Lung (tissue), 12 donors: ENCODE data around the gene RAB13. TPM values are rescaled to one million over a fixed set of nuclear protein-coding genes. Genes with fewer than 3 reads are reported as not detected.
"Not testable (repeated sequence)": the region's sequence is repeated elsewhere in the genome, so short reads cannot be mapped to it uniquely, and the experiment has no call there.

Experiments
- ATAC-seq: fragments of 200-7000 bp; cut with Tn5 transposase; one replicate; pipeline ENCODE4 v1.9.1; 2020; ENCODE audit warnings: moderate number of reproducible peaks; ENCODE audit not compliant: insufficient read depth, low FRiP score
- DNase-seq, 3 donors: peaks; one replicate each; pipeline ENCODE4 v3.0.0-alpha.2; 2013 to 2017
- H3K27ac ChIP-seq, 2 donors: one replicate each; pipeline ENCODE4 v1.5.1; 2013; ENCODE audit warnings: mild to moderate bottlenecking in 2 of 2, moderate library complexity in 2 of 2, control low read depth in 1 of 2, inconsistent platforms in 1 of 2, low read depth in 1 of 2, low read length in 1 of 2
- H3K27me3 ChIP-seq, 3 donors: one replicate each; pipeline ENCODE4 v1.5.1; 2013; ENCODE audit warnings: low read length in 2 of 3; ENCODE audit not compliant: control insufficient read depth in 3 of 3, insufficient read depth in 3 of 3
- H3K36me3 ChIP-seq, 4 donors: one replicate each; pipeline ENCODE4 v1.5.1; 2013; ENCODE audit warnings: low read length in 4 of 4, mild to moderate bottlenecking in 1 of 4, moderate library complexity in 1 of 4; ENCODE audit not compliant: control insufficient read depth in 4 of 4, insufficient read depth in 4 of 4
- H3K4me1 ChIP-seq, 5 donors: one replicate each; pipeline ENCODE4 v1.5.1; 2013; ENCODE audit warnings: low read length in 5 of 5, mild to moderate bottlenecking in 2 of 5, moderate library complexity in 1 of 5; ENCODE audit not compliant: control insufficient read depth in 5 of 5, insufficient read depth in 5 of 5
- H3K4me3 ChIP-seq: one replicate; pipeline ENCODE4 v1.5.1; 2013; ENCODE audit warnings: mild to moderate bottlenecking, control low read depth, moderate library complexity
- H3K9ac ChIP-seq, 2 donors: one replicate each; pipeline ENCODE4 v1.5.1; 2013; ENCODE audit warnings: low read length in 2 of 2, control low read depth in 1 of 2; ENCODE audit not compliant: insufficient read depth in 1 of 2
- H3K9me3 ChIP-seq, 4 donors: one replicate each; pipeline ENCODE4 v1.5.1; 2013; ENCODE audit warnings: low read length in 3 of 4, mild to moderate bottlenecking in 1 of 4, moderate library complexity in 1 of 4; ENCODE audit not compliant: control insufficient read depth in 4 of 4, insufficient read depth in 3 of 4
- WGBS, 2 donors: extraction: QIAGEN DNeasy Blood & Tissue Kit; methylation state at CpG; one replicate each; pipeline ENCODE4 v1.1.7; 2013; 5-methylcytosine and 5-hydroxymethylcytosine counted together
- polyA plus RNA-seq, 2 donors: library from polyadenylated mRNA; stranded (reverse); fragments of 200-250 nt; gene quantifications; one replicate each; pipeline ENCODE4 v1.2.1, GENCODE V29; 2013
- total RNA-seq, 2 donors: library from RNA; depleted of rRNA in 1 of 2; stranded (reverse); fragments of >200 nt in 1 of 2; gene quantifications; one replicate each; pipeline ENCODE4 v1.2.1, GENCODE V29; 2014 to 2021
- TF ChIP-seq, protein P1 (sequence below): IDR thresholded peaks from 2 replicates; pipeline ENCODE4 v1.5.1; 2012; ENCODE audit warnings: mild to moderate bottlenecking; ENCODE audit errors: control extremely low read depth, extremely low read depth
- donor health status: control.
- donor health status: control.
- donor health status: Bipolar disorder and iron deficiency.
- donor health status: healthy.
- donor health status: DM: yes; HTN: yes; CAD: no.

The RAB13 gene
- total and polyA plus RNA-seq, 4 donors = 54.6 to 229 (median 138) TPM

GRCh38 chr1:154006136-154006535 is 20.0 kb upstream of the RAB13 start:
- 98 to 99% methylated on average over 3 of the region's 3 CpGs for WGBS, 2 donors

DNA sequence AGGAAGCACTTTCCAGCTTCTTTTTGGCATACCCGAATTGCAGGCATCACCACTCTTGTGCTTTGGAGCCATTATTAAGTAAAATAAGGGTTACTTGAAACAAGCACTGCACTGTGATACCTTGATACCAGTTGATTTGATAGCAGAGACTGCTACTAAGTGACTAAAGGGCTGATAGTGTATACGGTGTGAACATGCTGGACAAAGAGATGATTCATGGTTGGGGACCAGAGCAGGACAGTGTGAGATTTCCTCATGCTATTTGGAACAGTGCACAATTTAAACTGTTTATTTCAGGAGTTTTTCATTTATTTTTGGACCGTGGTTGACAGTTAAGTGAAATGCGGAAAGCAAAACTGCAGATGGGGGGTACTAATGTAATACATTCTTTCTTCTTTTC is 14.3 kb upstream of the RAB13 start:
- no peaks in the 10 kb centered on the region for H3K27me3 ChIP-seq
- WGBS, 2 donors = 77 to 82% methylated on average over 4 of the region's 4 CpGs
- TF ChIP-seq, protein P1, sequence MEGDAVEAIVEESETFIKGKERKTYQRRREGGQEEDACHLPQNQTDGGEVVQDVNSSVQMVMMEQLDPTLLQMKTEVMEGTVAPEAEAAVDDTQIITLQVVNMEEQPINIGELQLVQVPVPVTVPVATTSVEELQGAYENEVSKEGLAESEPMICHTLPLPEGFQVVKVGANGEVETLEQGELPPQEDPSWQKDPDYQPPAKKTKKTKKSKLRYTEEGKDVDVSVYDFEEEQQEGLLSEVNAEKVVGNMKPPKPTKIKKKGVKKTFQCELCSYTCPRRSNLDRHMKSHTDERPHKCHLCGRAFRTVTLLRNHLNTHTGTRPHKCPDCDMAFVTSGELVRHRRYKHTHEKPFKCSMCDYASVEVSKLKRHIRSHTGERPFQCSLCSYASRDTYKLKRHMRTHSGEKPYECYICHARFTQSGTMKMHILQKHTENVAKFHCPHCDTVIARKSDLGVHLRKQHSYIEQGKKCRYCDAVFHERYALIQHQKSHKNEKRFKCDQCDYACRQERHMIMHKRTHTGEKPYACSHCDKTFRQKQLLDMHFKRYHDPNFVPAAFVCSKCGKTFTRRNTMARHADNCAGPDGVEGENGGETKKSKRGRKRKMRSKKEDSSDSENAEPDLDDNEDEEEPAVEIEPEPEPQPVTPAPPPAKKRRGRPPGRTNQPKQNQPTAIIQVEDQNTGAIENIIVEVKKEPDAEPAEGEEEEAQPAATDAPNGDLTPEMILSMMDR = no peak
- no peak overlapping the region for H3K4me3 ChIP-seq
- no peak for ATAC-seq
- H3K27ac ChIP-seq = no peak overlapping the region
- peaks cover 0 to 4% (median 3%) of the 10 kb centered on the region in 4 donors for H3K36me3 ChIP-seq
- no peaks in the 10 kb centered on the region for H3K9me3 ChIP-seq
- H3K9ac ChIP-seq = no peak overlapping the region
- H3K4me1 ChIP-seq = no peaks in the 10 kb centered on the region
- no peak for DNase-seq

More at GRCh38 chr1:154006136-154006535, 20.0 kb upstream of the RAB13 start:
- Histone ChIP-seq H3K27ac (no peak overlapping the region), H3K27me3 (no peaks in the 10 kb centered on the region), H3K9me3 (no peaks in the 10 kb centered on the region), H3K4me3 (no peak overlapping the region), H3K4me1 (no peaks in the 10 kb centered on the region), H3K36me3 (no peaks in the 10 kb centered on the region), H3K9ac (no peak overlapping the region)
- ATAC-seq (no peak), DNase-seq (no peak)
- TF ChIP-seq, protein P1 = no peak

DNA sequence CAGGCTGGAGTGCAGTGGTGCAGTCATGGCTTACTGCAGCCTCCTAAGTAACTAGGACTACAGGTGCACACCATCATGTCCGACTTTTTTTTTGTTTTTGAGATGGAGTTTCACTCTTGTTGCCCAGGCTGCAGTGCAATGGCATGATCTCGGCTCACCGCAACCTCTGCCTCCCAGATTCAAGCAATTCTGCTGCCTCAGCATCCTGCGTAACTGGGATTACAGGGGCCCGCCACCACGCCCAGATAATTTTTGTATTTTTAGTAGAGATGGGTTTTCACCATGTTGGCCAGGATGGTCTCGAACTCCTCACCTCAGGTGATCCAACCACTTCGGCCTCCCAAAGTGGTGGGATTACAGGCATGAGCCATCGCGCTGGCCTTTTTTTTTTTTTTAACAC is 10.7 kb upstream of the RAB13 start:
- not testable (repeated sequence) for DNase-seq, ATAC-seq, H3K4me1 ChIP-seq, H3K27me3 ChIP-seq, H3K9me3 ChIP-seq, H3K4me3 ChIP-seq, H3K27ac ChIP-seq, H3K9ac ChIP-seq
- peaks cover 13 to 20% (median 15%) of the 10 kb centered on the region in 4 donors for H3K36me3 ChIP-seq
- 96% methylated on average over 10 of the region's 10 CpGs for WGBS, 2 donors

GRCh38 chr1:153995640-153996039 is 9.5 kb upstream of the RAB13 start:
- Histone ChIP-seq H3K9ac (no peak overlapping the region), H3K4me1 (peaks cover 4 to 11% (median 6%) of the 10 kb centered on the region in 5 donors), H3K27me3 (no peaks in the 10 kb centered on the region), H3K36me3 (peaks cover 13 to 26% (median 17%) of the 10 kb centered on the region in 4 donors), H3K9me3 (no peaks in the 10 kb centered on the region), H3K4me3 (no peak overlapping the region), H3K27ac (no peak overlapping the region)
- DNase-seq (no peak), ATAC-seq (no peak)
- 96 to 97% methylated on average over 11 of the region's 11 CpGs for WGBS, 2 donors
- TF ChIP-seq, protein P1 = no peak
